Small intestine (tissue), 7 donors: ENCODE results near the gene COL23A1. TPM values are rescaled to one million over a fixed set of nuclear protein-coding genes. Genes with fewer than 3 reads are reported as not detected.

ENCODE experiments used
- DNase-seq, 2 donors: peaks; one replicate each; pipeline versions ENCODE4 v3.0.0 to v3.0.0-alpha.2; 2013
- FAIRE-seq: peaks from 2 replicates; lab custom pipeline; 2012; peaks lifted over from hg19 to GRCh38; lab: Jason Lieb, UNC
- H3K27ac ChIP-seq, 3 donors: one replicate each; pipeline ENCODE4 v1.5.1; 2013; ENCODE audit warnings: low read length in 2 of 3, mild to moderate bottlenecking in 2 of 3, control low read depth in 1 of 3, inconsistent platforms in 1 of 3, low read depth in 1 of 3, moderate library complexity in 1 of 3
- H3K27me3 ChIP-seq, 3 donors: one replicate each; pipeline ENCODE4 v1.6.1; 2013; ENCODE audit warnings: low read length in 3 of 3, inconsistent platforms in 1 of 3; ENCODE audit not compliant: control insufficient read depth in 3 of 3, insufficient read depth in 3 of 3
- H3K36me3 ChIP-seq, 3 donors: one replicate each; pipeline ENCODE4 v1.6.1; 2013; ENCODE audit warnings: low read length in 3 of 3, inconsistent platforms in 1 of 3, low read depth in 1 of 3, mild to moderate bottlenecking in 1 of 3, moderate library complexity in 1 of 3; ENCODE audit not compliant: control insufficient read depth in 3 of 3, insufficient read depth in 2 of 3
- H3K4me1 ChIP-seq, 3 donors: one replicate each; pipeline ENCODE4 v1.6.1; 2013; ENCODE audit warnings: low read length in 2 of 3, inconsistent platforms in 1 of 3, low read depth in 1 of 3, mild to moderate bottlenecking in 1 of 3, moderate library complexity in 1 of 3; ENCODE audit not compliant: control insufficient read depth in 3 of 3, insufficient read depth in 2 of 3
- H3K4me3 ChIP-seq, 3 donors: one replicate each; pipeline ENCODE4 v1.5.1; 2013; ENCODE audit warnings: low read length in 3 of 3, control low read depth in 1 of 3, inconsistent platforms in 1 of 3, low read depth in 1 of 3, mild to moderate bottlenecking in 1 of 3, moderate library complexity in 1 of 3
- H3K9me3 ChIP-seq, 2 donors: one replicate each; pipeline ENCODE4 v1.6.1; 2013; ENCODE audit warnings: low read depth in 1 of 2, low read length in 1 of 2; ENCODE audit not compliant: control insufficient read depth in 2 of 2, insufficient read depth in 1 of 2
- WGBS, 3 donors: extraction: QIAGEN DNeasy Blood & Tissue Kit; methylation state at CpG; one replicate each; pipeline ENCODE4 v1.1.7; 2013; 5-methylcytosine and 5-hydroxymethylcytosine counted together
- polyA plus RNA-seq, 4 donors: library from polyadenylated mRNA; stranded (reverse) in 3 of 4; unstranded in 1 of 4; fragments of 200-250 nt in 3 of 4; fragments of 120-200 nt in 1 of 4; gene quantifications; one replicate each; pipeline versions ENCODE4 v1.2.1 to v1.2.3, GENCODE V29; 2013
- donor health status: healthy with polysubstance abuse.
- donor health status: control.
- donor health status: control.
- donor health status: Bipolar disorder and iron deficiency.
- donor health status: healthy.

Gene COL23A1
- polyA plus RNA-seq, 4 donors: 1.4 to 3.2 (median 1.6) TPM; not detected in 1

GRCh38 chr5:178309271-178310013 is 280.8 kb downstream of the COL23A1 start:
- FAIRE-seq: no peak
- 64 to 80% (median 69%) methylated on average over 16 to 18 of the region's 18 CpGs for WGBS, 3 donors
- no peaks in the 10 kb centered on the region for H3K4me1 ChIP-seq
- H3K27me3 ChIP-seq: peaks cover 0 to 2% (median 0%) of the 10 kb centered on the region in 3 donors
- no peaks in the 10 kb centered on the region for H3K9me3 ChIP-seq
- DNase-seq: no peak
- no peak overlapping the region for H3K27ac ChIP-seq
- no peaks in the 10 kb centered on the region for H3K36me3 ChIP-seq
- H3K4me3 ChIP-seq: no peak overlapping the region

GRCh38 chr5:178308541-178309092 is 281.6 kb downstream of the COL23A1 start:
- Histone ChIP-seq H3K27ac (no peak overlapping the region), H3K9me3 (no peaks in the 10 kb centered on the region), H3K36me3 (no peaks in the 10 kb centered on the region), H3K4me1 (no peaks in the 10 kb centered on the region), H3K27me3 (peaks cover 0 to 2% (median 0%) of the 10 kb centered on the region in 3 donors), H3K4me3 (no peak overlapping the region)
- FAIRE-seq (no peak), DNase-seq (no peak)
- 82 to 90% (median 88%) methylated on average over 18 of the region's 18 CpGs for WGBS, 3 donors

- WGBS, 3 donors: 81 to 84% (median 81%) methylated on average over 30 of the region's 30 CpGs
- no peaks in the 10 kb centered on the region for H3K4me1 ChIP-seq
- no peaks in the 10 kb centered on the region for H3K36me3 ChIP-seq
- FAIRE-seq: no peak
- no peak overlapping the region for H3K27ac ChIP-seq
- no peak for DNase-seq
- H3K27me3 ChIP-seq: no peaks in the 10 kb centered on the region
- no peak overlapping the region for H3K4me3 ChIP-seq
- no peaks in the 10 kb centered on the region for H3K9me3 ChIP-seq
Measured at GRCh38 chr5:178307267-178308045, 282.7 kb downstream of the COL23A1 start.

DNA sequence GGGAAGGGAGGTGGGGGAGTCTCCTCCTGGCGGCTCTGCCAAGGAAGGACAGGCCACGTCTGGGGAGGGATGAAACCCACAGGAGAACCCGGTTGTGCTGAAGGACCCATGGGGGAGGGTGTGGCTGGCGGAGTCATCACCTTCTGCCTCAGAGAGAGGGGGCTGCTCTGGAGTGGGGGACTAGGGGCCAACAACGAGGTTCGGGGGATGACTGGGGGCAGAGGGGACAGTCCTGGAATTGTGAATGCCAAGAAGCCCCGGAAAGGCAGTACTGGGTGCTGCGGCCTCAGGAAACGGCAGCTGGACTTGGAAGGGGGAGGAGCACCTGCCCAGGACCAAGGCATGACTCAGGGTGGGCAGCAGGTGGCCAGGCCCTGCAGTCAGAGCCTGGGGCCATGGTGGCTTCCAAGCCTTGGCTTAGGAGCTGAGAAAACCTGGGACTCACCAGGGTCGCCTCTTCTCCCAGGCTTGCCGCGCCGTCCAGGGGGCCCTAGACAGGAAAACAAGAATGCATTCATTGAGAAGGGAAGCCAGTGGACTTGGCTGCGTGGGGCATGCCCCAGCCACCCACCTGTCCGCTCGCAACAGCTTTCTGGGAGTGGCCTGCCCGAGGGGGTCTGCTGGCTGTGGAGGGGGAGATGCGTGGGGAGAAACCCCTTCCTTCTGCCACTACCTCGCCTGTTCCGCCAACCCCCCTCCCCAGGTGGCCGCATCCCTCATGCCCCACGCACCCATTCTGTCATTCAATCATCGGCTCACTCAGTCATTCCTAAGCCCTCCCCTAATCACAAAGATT is 283.6 kb downstream of the COL23A1 start:
- Histone ChIP-seq H3K27ac (no peak overlapping the region), H3K4me3 (no peak overlapping the region), H3K4me1 (no peaks in the 10 kb centered on the region), H3K27me3 (no peaks in the 10 kb centered on the region), H3K36me3 (no peaks in the 10 kb centered on the region), H3K9me3 (no peaks in the 10 kb centered on the region)
- WGBS, 3 donors: 74% methylated on average over 21 to 23 of the region's 23 CpGs
- DNase-seq: no peak
- FAIRE-seq: no peak

- no peak overlapping the region for H3K4me3 ChIP-seq
- WGBS, 3 donors: 74 to 85% (median 83%) methylated on average over 15 of the region's 15 CpGs
- H3K9me3 ChIP-seq: no peaks in the 10 kb centered on the region
- no peaks in the 10 kb centered on the region for H3K36me3 ChIP-seq
- H3K27ac ChIP-seq: no peak overlapping the region
- FAIRE-seq (no peak), DNase-seq (no peak)
- H3K27me3 ChIP-seq: no peaks in the 10 kb centered on the region
- H3K4me1 ChIP-seq: no peaks in the 10 kb centered on the region
Measured at GRCh38 chr5:178305801-178306200, 284.4 kb downstream of the COL23A1 start.

DNA sequence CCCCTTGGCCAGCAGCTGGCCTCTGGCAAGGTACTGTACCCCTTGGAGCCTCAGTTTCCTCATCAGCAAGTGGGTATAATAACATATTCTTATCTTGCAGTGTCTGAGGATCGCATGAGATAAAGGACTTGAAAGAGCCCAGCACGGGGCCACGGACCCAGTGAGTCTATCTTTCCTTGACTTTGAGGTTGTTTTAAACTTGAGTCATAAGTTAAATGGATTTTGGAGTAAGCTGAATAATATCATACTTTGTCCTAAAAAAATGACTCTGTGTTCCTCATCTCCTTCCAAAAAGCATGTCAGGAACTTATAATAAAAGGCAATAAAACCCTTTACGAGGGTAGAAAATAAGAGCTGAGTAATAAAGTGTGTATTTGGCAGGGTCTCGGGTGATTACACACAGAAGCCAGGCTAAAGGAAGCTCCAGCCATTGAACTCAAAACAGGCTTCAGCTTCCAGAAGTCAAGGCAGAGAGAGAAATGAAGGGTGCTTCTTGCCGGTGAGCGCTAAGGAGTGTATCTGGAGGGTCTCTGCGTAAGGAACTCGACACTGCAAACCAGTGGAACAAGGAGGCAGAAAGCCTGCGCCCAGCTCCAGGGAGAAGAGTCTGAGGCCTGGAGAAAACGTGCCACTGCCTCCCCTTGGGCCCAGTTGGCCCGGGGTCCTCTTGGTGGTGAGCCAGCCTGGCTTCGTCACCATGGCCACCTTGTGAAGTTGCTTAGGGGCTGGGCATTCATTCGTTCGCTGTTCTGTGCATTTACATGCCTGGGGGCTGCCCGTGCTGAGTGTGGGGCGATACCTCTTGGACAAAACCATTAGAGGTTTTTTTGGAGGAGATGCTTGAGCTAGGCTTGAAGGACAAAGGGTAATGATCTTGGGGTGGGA is 285.2 kb downstream of the COL23A1 start:
- H3K4me3 ChIP-seq: no peak overlapping the region
- no peak overlapping the region for H3K27ac ChIP-seq
- FAIRE-seq (no peak), DNase-seq (no peak)
- no peaks in the 10 kb centered on the region for H3K4me1 ChIP-seq
- no peaks in the 10 kb centered on the region for H3K36me3 ChIP-seq
- no peaks in the 10 kb centered on the region for H3K9me3 ChIP-seq
- 77 to 84% (median 79%) methylated on average over 17 of the region's 17 CpGs for WGBS, 3 donors
- H3K27me3 ChIP-seq: no peaks in the 10 kb centered on the region

- FAIRE-seq (no peak), DNase-seq (no peak)
- no peaks in the 10 kb centered on the region for H3K27me3 ChIP-seq
- no peaks in the 10 kb centered on the region for H3K9me3 ChIP-seq
- H3K4me1 ChIP-seq: no peaks in the 10 kb centered on the region
- WGBS, 3 donors: 67 to 80% (median 70%) methylated on average over 12 of the region's 12 CpGs
- no peak overlapping the region for H3K27ac ChIP-seq
- no peaks in the 10 kb centered on the region for H3K36me3 ChIP-seq
- H3K4me3 ChIP-seq: no peak overlapping the region
Measured at GRCh38 chr5:178304016-178304415, 286.2 kb downstream of the COL23A1 start.
